HG03565 (cell line): Measurements from ENCODE around the gene UXT.
"Not testable (repeated sequence)": the region's sequence is repeated elsewhere in the genome, so short reads cannot be mapped to it uniquely, and the experiment has no call there.

ENCODE experiments used
- ATAC-seq: cut with Tn5 transposase; IDR thresholded peaks from one replicate; pipeline ENCODE4 v1.9.1; 2021; ENCODE audit warnings: mild to moderate bottlenecking, moderate library complexity; ENCODE audit not compliant: unreplicated experiment

Gene UXT

GRCh38 chrX:47658684-47659420, at the start of gene UXT:
TSS of gene UXT (minus strand) at chrX:47659180. CDS start at chrX:47658927, 253 bp downstream.
- peak; percentile 65 for ATAC-seq

DNA sequence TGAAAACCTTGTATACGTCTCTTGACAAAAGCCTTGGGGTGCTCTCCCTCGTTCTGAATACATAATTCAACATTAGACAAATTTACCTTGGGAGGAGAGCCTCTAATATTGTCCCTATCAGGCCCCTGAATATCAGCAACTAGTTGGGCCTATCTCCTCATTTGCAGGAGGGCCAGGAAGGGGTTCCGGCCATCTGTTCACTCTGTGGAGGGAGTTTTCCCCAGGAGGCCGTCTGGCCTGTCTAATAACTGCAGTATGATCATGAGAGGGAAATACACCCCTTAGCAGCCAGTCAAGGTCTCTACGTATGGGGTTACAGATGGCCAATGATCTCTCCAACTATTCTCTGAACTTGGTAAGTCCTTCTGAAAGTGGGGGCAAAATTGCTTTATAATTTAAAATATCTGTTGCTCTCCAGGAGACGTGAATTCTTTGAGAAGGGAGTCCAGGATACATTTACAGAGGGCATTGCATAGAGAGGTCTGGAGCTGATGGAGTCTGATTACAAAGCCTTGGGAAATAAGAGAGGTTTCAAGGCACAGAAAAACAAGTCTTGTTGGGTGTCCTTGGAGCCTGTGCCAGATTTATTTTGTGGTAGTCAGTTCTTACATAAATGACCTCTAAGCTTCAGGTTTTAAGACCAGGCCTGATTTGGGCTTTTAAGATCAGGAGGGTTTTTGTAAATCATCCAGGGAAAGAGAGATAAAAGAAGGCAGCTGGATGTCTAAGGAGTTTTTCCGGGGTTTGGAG, 48.2 kb upstream of the UXT start:
- no peak for ATAC-seq

DNA sequence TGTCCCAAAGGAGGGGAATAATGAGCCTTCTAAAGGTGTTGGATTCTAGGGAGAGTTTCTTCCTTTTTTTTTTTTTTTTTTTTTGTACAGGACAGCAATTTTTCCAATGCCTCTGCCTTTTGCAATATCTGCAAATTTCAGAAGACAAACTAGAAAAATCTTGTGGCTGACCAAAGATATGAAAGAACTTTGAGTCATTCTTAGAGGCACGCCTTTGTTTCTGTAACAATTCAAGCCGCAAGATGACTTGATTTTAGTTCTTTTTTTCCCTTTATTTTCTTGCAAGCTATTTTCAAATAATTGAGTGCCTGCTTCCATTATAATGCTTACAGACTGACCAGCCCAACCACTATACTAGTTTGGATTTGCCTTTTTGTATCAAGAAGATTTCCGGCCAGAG, 47.6 kb upstream of the UXT start:
- ATAC-seq: no peak

DNA sequence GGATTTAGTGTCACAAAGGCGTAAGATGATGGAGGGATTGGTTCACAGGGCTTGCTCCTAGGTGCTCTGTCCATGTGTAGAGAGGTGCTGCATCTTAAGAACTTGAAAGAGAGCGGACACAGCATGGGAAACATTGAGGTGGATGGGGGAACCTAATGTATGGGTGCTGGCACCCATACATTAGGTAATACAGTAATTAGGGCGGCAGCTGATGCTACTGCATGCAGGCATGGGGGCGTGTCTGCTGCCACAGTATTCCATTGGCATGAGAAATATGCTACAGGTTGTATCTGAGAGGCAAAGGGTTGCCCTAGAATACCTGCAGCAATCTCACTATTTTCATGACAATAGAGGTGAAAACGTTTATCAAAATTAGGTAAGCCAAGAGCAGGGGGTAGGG, 45.8 kb upstream of the UXT start:
- ATAC-seq: no peak

GRCh38 chrX:47697181-47697580, 38.2 kb upstream of the UXT start:
- no peak for ATAC-seq

- no peak for ATAC-seq
Measured at GRCh38 chrX:47690175-47690574, 31.2 kb upstream of the UXT start.

DNA sequence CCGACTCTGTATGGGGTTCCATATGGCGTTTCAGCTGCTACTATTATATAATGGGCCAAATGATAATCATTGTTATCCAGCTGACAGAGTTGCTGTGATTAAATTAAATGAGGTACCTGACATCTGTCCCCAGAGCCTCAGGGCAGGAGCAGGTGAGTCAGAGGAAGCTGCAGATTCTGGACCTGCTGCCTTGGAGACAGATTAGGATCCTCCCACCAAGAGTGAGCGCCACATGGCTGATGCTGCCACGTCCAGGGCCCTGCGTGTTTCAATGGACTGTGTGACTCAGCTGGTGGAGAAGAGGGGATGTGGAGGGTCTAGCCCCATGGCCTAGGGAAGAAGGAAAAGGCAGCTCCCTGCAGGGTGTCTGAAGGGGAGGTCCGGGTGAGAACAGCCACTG, 28.3 kb upstream of the UXT start:
- no peak for ATAC-seq

DNA sequence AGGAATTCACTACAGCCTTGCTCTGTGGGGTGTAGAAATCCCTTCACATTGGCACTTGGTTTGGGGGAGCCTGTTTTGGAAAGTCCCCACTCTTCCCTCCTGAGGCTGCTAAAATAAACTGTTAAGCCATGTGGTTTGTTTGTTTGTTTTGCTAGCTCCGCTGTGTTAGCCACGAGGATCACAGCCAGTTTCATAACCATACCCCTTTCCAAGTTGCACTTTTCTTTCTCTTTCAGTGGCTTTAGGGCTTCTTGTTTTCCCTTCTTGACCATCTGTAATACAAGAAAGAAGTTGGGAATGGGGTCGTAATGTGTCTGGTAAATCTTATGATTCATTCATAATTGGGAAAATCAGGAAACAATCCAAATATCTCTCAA, 24.8 kb upstream of the UXT start:
- no peak for ATAC-seq

DNA sequence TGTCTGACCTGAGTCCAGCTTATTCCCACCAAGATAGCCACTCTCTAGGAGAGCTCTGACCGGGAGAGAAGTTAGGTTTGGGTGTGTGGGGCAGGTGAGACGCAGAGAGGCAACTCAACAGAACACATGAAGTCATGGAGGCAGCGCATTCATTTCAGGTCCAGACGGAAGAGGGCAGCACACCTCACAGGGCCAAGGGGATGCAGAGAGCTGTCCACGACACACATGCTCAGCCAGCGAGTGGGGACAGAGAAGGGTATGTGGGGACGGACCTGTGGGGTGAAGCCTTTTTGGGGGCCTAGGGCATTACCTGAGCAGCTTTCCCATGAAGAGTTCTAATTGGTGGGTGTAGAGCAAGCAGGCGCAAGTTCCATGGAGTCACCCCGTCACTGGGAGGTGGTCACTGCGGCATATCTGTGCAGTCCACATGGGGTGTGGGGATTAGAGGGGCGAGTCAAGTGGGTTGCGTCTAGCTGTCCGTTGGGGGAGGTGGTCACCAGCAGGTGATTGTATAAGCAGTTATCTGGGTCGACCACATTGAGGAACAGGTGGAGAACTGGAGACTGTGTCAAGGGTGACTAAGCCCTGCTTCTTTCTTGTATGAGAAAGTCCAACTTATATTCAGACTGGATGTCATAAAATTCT, 24.3 kb upstream of the UXT start:
- ATAC-seq: no peak

GRCh38 chrX:47675959-47676859, 17.2 kb upstream of the UXT start:
- ATAC-seq: not testable (repeated sequence)

DNA sequence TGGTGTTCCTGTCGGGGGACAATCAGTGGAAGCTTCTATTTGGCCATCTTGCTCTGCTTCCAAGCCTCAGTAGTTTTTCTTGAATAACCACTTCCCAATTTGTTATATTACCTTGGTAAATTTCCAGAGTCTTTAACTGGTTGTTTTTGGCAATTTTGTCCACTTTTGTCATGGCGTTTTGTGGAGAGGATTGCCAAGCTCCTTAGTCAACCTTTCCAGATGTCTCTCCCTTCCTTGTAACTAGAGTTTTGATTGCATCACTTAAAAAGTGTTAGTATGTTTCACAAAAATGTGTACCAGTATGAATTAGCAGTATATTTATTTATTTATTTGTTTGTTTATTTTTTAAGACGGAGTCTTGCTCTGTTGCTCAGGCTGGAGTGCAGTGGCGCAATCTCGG, 15.8 kb upstream of the UXT start:
- ATAC-seq: no peak

DNA sequence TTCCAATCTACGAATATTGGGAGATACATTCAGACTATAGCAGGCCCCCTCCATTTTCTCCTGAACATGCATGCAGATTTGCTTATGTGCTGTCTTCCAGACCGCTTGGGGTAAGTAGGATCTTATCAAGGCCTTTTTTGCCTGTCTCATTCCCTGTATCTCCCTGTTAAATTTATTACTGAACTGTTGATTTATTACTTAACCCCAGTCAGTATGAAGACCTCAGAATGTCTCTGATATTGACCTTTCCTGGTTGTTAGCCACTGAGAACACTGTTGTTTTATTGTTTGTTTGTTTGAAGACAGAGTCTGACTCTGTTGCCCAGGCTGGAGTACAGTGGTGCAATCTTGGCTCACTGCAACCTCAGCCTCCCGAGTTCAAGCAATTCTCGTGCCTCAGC, 6.8 kb upstream of the UXT start:
- ATAC-seq: not testable (repeated sequence)

- no peak for ATAC-seq
Measured at GRCh38 chrX:47664737-47665136, 5.8 kb upstream of the UXT start.

DNA sequence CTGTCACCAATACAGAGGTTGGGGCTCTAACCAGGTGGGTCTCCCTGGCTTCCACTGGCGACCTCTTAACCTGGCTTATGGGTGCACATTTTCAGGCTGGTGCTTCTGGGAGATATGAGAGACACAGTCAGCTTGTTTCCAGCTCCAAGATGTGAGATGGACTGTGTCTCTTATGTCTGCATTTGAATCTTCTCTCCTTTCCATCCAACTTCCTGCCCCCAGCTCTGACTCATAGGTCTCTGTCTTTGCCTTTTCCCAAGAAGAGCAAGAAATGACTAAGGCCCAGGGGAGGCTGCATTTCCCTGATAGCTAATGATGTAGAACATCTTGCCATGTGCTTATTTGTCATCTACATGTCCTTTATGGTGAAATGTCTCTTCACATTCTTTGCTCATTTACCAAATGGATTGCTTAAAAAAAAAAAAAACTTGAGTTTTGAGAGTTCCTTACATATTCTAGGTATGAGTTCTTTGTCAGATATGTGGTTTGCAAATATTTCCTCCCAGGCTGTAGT, 3.2 kb upstream of the UXT start:
- no peak for ATAC-seq

DNA sequence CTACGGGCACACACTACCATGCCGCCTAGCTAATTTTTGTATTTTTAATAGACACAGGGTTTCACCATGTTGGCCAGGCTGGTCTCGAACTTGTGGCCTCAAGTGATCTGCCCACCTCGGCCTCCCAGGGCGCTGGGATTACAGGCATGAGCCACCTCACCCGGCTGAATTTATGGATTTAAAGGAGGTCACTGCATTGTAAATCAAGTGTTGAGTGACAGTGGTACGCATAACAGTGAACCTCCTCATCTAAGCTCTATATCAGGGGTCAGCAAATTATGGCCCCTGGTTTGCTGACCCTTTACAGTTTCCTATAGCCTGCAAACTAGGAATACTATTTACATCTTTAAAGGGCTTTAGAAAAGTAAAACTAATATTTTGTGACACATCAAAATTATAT, 2.6 kb upstream of the UXT start:
- ATAC-seq: no peak

- no peak for ATAC-seq
Measured at GRCh38 chrX:47659421-47659726, 394 bp upstream of the UXT start.

GRCh38 chrX:47658301-47658683, 688 bp downstream of the UXT start:
- ATAC-seq: no peak

DNA sequence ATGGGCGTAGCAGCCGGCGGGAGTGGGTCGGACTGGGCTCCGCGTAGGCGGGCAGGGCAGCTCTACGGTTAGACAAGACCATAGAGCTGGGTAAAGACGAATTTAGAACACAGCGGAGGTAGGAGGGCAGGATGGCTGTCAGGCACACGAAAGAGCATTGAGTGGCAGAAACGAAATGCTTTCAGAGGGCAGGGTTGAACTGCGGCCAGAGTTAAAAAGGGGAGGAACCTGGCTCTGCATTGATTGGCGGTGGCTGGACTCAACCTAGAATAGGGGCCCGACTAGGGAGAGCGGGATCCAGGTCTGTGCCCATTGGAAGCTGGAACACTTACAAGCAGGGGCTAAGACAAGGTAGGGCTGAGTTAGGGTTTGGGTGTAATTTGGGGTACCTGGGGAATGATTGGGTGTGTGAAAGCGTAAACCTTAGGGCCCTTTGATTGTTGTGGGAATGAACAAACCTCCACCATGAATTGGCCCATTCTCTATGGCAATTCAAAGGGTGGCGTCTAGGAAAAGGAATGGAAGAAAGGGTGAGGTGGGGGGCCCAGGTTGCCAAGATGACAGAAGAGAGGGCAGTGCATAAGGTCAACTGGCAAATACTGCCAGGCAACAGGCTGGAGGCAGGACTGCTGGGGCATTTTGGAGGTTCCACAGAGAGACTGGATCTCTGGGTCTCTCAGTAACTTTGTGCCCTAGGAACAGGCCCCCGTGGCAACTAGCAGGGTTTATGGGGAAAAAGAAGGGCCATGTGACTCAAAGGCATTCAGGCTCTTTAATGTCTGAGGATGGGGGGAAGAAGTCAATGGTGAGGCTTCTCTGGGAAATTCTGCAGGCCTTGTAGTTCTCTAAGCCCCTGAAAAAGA, 7.7 kb downstream of the UXT start:
- ATAC-seq: no peak

DNA sequence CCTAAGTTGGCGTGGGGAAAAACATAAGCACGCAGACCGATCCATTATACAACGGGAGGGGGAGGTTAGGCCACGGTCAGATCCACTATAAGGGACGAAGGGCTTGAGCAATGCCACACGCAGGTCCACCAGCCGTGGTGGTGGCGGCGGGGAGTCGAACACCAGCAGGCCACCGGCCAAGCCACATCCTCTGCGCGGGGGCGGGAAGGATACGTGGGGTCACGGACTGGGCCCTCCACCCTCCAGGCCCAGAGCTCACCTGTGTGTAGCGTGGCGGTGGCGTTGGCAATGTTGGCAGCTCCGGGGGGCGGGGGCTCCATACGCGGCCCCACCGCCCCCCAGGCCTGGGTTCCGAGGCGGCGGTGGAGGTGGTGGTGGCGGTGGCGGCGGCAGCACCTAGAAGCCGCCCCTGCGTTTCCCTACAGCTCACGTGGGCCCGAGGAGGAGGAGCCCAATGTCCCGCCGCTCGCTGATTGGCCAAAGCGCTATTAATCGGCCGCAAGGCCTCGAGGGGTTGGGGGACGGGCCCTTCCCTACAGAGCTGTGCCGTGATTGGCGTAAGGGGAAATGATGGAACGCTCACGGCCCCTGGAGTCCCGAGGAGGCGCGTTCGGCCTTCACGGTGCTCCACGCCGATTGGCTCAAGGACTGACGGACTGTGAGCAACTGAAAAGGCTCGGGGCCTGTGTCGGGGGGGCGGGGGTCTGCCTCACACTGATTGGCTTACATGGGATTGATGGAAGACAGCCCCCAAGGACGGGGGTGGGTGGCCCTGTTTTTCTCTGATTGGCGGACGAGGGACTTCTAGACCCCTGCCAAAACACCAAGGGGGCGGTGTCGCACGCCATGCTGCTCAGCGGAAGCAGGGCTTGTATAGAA, 8.6 kb downstream of the UXT start, which contains the start of gene ELK1:
Gene ELK1 (minus strand): TSS at position 400 of the 879 bp plus-strand sequence. CDS start 9,122 bp downstream, outside the sequence.
- peak; percentile 75 for ATAC-seq
